NCI-H2196 treated with DMSO at 0.1 percent for 48 hours (cell line): ENCODE results near the gene CNNM3.
A peak's percentile ranks its signal among the peaks of the same experiment; 100 is the strongest.
"Not testable (repeated sequence)": the region's sequence is repeated elsewhere in the genome, so short reads cannot be mapped to it uniquely, and the experiment has no call there.

Source experiments
- DNase-seq: peaks from one replicate; lab custom pipeline; 2025; ENCODE audit not compliant: unreplicated experiment; lab: John Stamatoyannopoulos, UW

The CNNM3 gene

DNA sequence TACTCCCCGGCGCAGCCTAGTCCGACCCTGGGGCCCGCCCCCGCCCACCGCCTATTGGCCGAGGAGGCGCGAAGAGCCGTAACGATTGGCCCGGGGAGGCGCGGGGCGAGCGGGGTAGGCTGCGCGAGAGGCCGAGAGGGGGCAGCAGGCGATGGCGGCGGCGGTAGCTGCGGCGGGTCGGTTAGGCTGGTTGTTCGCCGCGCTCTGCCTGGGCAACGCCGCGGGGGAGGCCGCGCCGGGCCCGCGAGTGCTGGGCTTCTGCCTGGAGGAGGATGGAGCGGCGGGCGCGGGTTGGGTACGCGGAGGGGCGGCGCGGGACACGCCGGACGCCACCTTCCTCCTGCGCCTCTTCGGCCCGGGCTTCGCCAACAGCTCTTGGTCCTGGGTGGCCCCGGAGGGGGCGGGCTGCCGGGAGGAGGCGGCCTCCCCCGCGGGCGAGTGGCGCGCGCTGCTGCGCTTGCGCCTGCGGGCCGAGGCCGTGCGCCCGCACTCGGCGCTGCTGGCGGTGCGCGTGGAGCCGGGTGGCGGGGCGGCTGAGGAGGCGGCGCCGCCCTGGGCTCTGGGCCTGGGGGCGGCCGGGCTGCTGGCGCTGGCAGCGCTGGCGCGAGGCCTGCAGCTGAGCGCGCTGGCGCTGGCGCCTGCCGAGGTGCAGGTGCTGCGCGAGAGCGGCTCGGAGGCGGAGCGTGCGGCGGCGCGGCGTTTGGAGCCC, at the start of gene CNNM3:
Gene CNNM3, plus strand, starts transcription at position 142 of the 709 bp plus-strand sequence. Its CDS starts 10 bp downstream, at position 152.
- peak; percentile 91 for DNase-seq

DNA sequence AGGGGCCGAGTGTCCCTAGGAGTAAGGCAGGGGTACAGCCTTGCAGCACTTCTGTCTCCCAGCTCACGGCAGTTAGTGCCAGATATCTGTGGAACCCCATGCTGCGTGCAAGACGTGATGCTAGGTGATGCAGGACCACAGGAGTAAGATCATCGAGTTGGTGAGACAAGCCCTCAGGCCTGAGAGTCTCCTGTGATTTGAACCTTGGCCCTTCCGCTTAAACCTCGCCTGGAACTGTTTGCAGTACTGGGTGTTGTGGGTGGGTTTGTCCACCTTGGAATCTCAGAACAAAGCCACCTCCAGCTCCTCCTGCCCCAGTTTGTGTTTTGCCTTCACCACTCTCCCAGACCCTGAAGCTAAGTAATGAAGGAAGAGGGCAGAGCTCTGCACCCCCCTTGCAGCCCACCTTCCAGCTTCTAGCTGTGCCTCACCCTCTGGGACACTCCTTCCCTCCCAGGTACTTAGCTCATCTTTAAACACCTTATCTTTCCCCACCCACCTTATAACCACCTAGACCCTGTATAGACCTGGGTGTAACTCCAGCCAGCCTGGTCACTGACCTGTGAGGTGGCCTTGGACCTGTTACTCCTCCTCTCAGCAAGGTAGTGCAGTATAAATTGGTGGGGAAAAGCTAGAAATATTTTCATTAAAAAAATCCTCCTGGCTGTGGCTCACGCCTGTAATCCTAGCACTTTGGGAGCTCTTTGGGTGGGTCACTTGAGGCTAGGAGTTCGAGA, 48.8 kb upstream of the CNNM3 start:
- no peak for DNase-seq

DNA sequence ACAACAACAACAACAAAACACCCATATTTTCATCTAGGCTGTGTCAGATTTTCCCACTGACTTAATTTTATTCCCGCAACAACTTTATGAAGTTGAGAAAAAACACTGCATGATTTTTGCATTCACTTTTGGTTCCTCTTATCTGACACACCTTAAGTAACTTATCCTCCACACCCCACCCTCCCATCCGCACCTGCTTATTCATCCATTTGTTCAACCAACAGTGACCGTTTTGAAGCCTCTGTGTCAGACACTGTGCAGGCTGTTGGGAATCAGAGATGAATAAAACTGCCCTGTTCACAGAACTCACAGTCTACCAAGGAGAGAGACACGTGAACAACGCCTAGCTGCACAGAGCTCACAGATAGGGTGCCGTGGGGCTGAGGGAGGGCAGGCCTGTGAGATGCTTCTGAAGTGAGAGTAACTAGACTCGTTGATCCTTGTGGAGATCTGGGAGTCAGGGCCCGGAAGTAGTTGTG, 47.9 kb upstream of the CNNM3 start:
- no peak for DNase-seq

DNA sequence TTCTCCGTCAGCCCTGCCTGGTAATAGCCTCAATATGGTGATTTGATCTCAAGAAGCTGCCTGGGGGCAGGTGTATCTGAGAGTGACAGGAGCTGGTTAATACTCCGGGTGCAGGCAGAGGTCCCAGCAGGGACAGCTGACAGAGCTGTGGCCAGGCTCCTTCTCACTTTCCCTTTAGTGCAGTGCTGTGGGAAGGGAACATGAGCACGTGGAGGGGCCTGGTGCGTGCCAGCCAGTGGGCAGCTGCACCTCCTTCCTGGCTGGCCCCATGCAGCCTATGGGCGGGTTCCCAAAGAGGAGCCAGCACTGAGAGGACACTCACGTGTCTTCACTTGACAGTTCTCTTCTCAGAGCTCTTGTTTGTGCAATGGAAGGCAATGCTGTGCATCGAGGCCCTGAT, 46.3 kb upstream of the CNNM3 start:
- peak; percentile 51 for DNase-seq

DNA sequence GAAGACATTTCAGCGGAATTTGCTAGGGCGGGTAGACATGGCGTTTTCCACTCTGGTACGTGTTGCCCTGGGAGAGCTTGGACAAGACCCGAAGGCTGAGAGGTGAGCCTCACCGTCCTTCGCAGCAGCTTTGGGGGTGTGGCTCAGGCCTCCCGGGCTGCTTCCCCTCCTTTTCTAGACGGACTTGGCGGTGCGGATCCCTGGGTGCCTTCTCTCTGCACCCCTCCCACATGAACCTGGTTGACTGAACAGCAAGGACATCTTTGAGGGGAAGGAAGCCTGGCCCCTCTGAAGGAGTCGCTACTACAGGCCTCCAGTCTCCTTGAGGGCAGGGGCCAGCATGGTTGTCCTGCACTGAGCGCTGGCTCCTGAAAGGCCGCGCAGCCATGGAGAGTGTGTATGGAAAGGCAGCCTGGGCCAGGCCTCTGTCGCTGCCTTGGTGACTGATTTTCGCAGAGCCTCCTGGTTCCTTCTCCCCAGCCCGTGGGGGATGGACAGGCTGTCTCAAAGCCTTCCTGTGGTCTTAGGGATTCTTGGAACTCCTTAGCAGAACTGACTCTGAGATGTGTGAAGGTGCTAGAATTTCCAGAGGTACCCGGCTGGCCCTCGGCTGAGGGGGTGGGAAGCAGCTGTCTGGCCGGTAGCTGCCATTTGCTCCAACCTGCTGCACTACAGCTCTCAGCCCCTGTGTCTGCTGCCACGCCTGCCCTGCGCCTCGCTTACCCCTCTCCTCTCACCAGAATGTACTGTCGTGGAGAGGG, 45.4 kb upstream of the CNNM3 start:
- no peak for DNase-seq

DNA sequence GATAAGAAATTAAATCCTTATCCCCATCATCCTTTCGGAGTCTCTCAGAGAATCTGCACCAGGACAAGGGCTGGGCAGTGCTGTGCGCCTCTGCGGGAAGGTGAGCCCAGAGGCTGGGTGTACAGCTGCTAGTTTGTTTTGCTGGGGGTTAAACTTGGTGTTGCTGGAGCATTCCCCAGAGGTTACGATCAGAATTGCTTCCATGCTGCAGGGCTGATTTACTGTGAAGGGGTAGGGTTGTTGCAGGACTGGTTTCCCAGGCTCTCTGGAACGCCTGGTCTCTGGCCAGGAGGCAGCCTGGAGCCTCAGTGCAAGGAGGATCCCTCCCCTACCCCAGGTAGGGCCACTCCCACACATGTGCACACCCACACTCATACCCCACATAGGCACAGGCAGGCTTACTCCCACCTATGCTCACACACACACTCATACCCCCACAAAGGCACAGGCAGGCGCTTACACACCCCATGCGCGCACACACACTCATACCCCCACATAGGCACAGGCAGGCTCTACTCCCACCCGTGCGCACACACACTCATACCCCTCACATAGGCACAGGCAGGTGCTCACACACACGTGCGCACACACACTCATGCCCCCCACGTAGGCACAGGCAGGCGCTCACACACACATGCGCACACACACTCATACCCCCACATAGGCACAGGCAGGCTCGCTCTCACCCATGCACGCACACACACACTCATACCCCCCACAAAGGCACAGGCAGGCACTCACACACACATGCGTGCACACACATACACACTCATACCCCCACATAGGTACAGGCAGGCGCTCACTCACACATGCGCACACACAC, 44.1 kb upstream of the CNNM3 start:
- DNase-seq: no peak

DNA sequence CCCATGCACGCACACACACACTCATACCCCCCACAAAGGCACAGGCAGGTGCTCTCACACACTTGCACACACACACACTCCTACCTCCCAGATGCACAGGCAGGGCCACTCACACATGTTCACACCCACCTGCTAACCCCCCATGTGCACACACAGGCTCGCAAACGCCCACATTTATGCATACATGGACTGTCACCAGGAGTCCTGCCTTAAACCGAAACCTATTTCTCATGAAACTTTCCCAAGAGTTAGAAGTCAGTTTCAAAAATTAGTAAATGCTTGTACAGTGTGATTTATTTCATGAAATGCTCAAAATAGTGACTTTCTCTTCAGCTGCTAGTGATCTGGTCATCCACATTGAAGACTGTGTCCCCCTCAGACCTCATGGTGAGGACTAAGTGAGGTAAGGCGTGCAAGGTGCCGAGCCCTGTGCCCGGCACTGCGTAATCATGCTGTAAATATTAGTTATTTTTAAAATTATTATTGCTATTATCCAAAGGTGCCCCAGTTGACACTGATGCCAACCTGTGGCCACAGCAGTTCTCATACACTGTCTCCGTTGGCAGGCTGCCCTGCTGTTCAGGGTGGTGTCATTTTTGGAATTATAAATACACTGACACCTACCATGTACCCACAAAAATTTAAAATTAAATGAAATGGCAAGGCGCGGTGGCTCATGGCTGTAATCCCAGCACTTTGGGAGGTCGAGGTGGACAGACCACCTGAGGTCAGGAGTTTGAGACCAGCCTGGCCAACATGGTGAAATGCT, 43.0 kb upstream of the CNNM3 start:
- DNase-seq: no peak

DNA sequence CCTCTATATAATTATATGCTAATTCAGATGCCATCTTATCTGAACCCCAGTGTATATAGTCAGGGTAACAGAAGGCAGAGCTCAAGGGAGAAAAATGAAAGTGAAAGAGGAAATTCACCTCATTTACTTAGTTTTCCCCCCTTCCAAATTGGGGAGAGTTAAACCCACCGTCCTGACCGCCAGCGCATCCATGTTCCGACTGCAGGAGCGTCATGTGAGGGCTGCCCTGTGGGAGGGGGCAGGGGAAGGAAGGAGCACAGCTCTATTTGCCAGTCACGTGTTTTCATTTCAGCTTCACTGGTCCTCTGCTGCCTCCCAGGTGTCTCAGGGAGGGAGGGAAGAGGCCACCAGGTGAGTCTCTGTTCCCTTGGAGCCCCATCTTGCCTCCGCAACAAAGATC, 42.1 kb upstream of the CNNM3 start:
- DNase-seq: peak; percentile 65

DNA sequence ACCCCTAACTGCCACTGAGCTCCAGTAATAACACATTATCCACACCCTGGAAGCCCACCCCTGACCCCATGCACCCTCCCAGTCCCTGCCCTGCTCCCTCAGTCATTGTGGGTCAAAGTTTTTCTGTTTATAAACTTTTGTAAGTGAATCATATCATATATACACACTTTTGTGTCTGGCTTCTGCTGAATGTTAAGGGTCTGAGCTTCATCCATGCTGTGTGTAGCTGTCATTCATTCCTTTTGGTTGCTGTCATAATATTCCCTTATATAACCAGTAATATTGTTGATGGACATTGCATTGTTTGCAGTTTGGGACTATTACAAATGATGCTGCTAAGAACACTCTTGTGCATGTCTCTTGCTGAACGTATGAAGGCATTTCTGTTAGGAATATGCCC, 40.9 kb upstream of the CNNM3 start:
- no peak for DNase-seq

DNA sequence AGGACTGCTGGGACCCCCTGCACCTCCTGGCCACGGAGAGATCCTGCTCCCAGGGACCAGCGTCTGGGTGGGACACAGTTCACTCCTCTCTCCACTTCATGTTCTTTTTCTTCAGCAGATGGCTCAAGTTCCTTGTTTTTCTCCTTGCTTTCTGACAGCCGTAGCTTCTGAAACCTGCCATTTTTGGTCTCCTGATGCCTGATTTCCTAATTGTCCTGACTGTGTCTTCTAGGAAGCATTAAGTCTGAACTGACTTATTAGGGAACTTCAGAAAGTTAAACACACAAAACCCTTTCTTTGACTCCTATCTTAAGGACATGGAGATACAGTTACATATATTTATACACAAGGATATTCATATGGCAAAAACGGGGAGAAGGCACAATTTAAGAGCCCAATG, 32.7 kb upstream of the CNNM3 start:
- DNase-seq: no peak

DNA sequence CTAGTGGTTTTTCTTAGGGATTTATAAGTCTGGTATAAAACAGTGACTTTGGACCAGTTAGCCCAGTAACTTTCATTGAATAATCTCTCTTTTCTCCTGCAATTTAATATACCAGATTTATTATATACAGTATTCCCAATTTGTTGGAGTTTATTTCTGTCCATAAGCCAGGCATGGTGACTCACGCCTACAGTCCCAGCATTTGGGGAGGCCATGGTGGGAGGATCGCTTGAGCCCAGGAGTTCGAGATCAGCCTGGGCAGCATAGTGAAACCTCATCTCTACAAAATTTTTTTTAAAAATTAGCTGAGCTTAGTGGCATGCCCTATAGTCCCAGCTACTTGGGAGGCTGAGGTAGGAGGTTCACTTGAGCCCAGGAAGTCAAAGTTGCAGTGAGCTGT, 28.7 kb upstream of the CNNM3 start:
- DNase-seq: no peak

DNA sequence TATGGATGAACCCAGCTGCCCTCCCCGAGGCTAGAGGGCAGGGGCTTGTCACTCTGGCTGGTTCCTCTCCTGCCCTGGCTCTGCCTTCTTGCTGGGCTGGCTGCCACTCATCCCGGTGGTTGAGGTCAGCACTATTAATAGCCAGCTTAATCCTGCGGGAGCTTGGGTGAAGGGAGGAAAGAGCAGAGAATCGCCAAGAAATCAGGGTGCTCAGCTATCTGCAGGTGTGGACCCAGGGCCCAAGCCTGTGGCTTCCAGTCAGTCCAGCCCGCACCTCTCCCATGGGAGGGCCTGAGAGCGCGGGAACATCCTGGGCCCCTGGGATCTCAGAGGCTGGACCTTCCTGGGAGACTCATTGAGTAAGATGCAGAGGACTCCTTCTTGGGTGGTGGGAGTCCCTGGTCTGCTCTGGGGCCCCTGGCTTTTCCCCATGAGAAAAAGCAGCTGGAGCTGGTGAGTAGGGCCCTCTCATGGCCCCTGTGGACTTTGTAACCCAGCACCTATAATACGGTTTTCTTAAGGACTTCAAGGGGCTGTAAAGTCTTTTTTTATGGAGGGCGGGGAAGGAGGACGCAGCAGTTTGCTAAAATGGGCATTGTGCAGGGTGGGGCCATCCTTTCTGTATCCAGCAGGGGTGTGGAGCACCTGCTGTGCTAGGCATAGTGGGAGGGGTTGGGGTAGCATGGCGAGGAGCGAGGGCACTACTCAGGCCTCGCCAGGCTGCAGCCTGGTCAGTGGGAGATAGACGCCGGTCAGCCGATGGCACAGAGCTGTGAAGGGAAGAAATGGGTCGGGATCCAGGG, 27.4 kb upstream of the CNNM3 start:
- no peak for DNase-seq

DNA sequence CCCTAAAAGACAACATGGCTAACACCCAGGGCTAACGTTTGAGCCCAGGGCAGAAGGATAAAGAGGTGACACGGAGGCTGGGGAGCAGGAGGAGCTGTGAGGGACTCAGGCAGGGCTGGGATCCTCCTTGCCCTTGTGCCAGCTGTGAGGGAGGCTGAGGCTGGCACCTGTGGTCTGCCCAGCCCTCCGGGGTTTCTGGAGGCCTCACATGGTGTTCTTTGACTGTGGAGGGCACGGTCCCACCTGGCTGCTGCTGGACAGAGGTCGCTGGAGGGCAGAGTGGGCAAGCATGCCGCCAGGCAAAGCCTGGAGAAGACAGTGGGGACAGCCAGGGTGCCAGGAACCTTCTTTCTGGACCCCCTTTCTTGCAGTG, 26.8 kb upstream of the CNNM3 start:
- DNase-seq: no peak

DNA sequence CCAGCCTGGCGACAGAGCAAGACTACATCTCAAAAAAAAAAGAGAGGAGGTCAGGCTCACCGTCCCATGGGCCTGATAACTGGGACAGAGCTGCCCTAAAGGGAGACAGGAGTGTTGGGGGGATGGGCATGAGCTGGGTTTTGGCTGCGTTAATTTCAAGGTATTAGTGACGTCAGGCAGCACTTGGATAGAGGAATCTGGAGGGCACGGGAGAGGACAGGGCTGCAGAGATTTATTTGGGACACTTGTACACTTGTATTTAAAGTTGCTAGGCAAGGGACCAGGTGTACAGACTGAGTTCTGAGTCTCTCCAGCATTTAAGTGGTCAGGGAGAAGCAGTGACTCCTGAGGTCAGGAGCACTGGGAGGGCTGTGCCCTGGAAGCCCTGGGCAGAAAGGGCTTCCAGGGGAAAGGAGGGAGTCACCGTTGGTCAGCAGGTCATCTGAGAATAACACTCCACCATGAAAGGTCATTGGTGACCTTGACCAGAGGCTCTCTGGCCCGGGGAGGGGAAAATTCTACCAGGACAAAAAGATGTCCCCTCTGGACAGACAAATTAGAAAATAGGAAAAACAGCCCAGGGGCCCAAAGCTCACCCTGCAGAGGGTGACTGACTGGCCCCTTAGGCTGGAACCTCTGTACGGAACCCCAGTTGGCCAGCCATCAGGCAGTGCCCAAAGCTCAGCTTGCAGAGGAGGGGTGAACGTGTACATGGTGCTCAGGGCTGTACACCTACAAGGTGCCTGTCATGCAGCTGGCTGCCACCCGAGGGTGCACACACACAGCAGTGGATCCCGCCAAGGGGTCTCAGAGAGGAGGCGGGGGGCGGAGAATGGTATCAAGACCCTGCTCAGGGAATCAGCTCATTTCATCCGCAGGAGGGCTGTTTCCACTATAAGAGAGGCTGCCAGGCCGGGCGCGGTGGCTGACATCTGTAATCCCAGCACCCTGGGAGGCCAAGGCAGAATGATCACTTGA, 23.0 kb upstream of the CNNM3 start:
- no peak for DNase-seq

DNA sequence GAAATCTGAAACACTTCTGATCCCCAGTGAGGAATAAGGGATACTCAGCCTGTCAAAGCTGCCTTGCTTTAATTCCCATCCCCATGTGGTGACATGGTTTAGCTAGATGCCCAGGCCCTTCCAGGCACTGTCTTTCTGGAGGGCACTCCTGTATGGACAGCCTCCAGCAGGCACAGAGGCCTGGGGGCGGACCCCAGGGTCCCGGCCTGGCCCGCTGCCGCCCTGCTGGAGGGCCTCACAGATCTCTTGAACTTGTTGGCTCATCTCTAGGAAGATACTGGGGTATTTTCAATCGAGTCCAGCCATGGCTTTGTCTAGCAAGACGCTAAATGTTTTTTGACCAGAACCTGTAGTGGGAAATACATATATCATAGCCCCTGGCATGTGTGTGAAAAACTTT, 21.0 kb upstream of the CNNM3 start:
- DNase-seq: no peak

DNA sequence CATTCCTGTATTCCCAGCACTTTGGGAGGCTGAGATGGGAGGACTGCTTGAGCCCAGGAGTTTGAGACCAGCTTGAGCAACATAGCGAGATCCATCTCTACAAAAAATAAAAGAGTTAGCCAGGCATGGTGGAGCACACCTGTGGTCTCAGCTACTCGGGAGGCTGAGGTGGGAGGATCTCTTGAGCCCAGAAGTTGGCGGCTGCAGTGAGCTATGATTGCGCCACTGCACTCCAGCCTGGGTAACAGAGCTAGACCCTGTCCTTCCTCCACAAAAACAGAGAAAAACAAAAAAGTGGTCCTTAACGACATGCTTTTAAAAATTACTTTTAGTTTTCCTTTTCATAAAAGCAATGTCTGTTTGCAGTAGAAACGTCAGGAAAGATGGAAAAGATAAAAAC, 19.6 kb upstream of the CNNM3 start:
- not testable (repeated sequence) for DNase-seq

DNA sequence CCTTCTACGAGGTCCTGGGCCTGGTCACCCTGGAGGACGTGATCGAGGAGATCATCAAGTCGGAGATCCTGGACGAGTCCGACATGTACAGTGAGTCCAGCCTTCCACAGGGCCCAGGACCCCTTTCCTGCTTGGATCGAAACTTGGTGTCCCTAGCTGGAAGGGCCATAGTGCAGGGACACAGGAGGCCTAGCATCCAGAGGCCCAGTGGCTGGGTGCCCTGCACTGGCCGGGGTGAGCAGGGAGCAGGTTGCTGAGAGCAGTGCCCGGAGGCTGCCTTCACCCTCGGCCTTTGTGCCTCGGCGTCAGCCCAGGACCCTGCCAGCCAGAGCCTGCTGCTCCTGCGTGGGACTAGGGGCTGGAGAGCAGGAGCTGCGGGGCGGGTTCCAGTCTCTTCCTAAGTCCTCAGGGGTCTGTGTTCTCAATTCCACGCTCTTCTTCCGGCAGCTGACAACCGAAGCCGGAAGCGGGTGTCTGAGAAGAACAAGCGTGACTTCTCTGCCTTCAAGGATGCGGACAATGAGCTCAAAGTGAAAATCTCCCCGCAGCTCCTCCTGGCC, 18.9 kb upstream of the CNNM3 start:
- DNase-seq: no peak
